Neuronal stem cell (in vitro differentiated cells): ENCODE results near the gene EPB41L5.
"Not testable (repeated sequence)": the region's sequence is repeated elsewhere in the genome, so short reads cannot be mapped to it uniquely, and the experiment has no call there.

Source experiments
- DNase-seq: peaks from one replicate; pipeline ENCODE4 v3.0.0-alpha.2; 2013; ENCODE audit warnings: low spot score
- H2AFZ ChIP-seq: one replicate; pipeline ENCODE4 v1.6.1; 2013; ENCODE audit warnings: mild to moderate bottlenecking, low read length, inconsistent platforms
- H2AK5ac ChIP-seq: 2 replicates; pipeline ENCODE4 v1.6.1; 2013; ENCODE audit warnings: low read depth, mild to moderate bottlenecking, inconsistent platforms, low read length, moderate library complexity, mixed read lengths
- H2BK120ac ChIP-seq: 2 replicates; pipeline ENCODE4 v1.6.1; 2013; ENCODE audit warnings: low read depth, mild to moderate bottlenecking, inconsistent platforms, low read length, moderate library complexity, mixed read lengths
- H2BK12ac ChIP-seq: one replicate; pipeline ENCODE4 v1.6.1; 2013; ENCODE audit warnings: low read length, inconsistent platforms
- H2BK15ac ChIP-seq: 2 replicates; pipeline ENCODE4 v1.6.1; 2013; ENCODE audit warnings: mild to moderate bottlenecking, low read length, inconsistent platforms, mixed read lengths
- H2BK5ac ChIP-seq: one replicate; pipeline ENCODE4 v1.6.1; 2013; ENCODE audit warnings: inconsistent platforms, mild to moderate bottlenecking, low read length, moderate library complexity
- H3K14ac ChIP-seq: one replicate; pipeline ENCODE4 v1.6.1; 2013; ENCODE audit warnings: low read length, inconsistent platforms
- H3K18ac ChIP-seq: 2 replicates; pipeline ENCODE4 v1.6.1; 2013; ENCODE audit warnings: low read length, inconsistent platforms
- H3K23ac ChIP-seq: 2 replicates; pipeline ENCODE4 v1.6.1; 2013; ENCODE audit warnings: low read depth, mild to moderate bottlenecking, mixed read lengths, low read length, inconsistent platforms; ENCODE audit not compliant: poor library complexity
- H3K27ac ChIP-seq: replicated peaks from 3 replicates; pipeline ENCODE4 v1.5.1; 2013; ENCODE audit warnings: low read length, inconsistent platforms
- H3K27me3 ChIP-seq, 3 experiments: 2 replicates each; pipeline ENCODE4 v1.6.1; 2013; ENCODE audit warnings: low read length in 3 of 3, mild to moderate bottlenecking in 2 of 3, inconsistent platforms in 1 of 3, low read depth in 1 of 3, mixed read lengths in 1 of 3, moderate library complexity in 1 of 3; ENCODE audit not compliant: control insufficient read depth in 3 of 3, insufficient read depth in 3 of 3
- H3K36me3 ChIP-seq, 2 donors: replicated peaks in 1 of 2; 2 replicates each; pipeline ENCODE4 v1.6.1; 2013; ENCODE audit warnings: low read length in 2 of 2; ENCODE audit not compliant: control insufficient read depth in 2 of 2, insufficient read depth in 2 of 2
- H3K4ac ChIP-seq: 2 replicates; pipeline ENCODE4 v1.6.1; 2013; ENCODE audit warnings: inconsistent platforms, mild to moderate bottlenecking, low read length, moderate library complexity
- H3K4me1 ChIP-seq, 2 donors: 1 replicate in 1 of 2; 2 replicates in 1 of 2; pipeline ENCODE4 v1.6.1; 2013; ENCODE audit warnings: low read length in 2 of 2, low read depth in 1 of 2; ENCODE audit not compliant: control insufficient read depth in 2 of 2, insufficient read depth in 1 of 2
- H3K4me2 ChIP-seq: one replicate; pipeline ENCODE4 v1.6.1; 2013; ENCODE audit warnings: mild to moderate bottlenecking, low read length, inconsistent platforms; ENCODE audit not compliant: insufficient read depth, poor library complexity, severe bottlenecking
- H3K4me3 ChIP-seq, 2 donors: 2 replicates each; pipeline ENCODE4 v1.5.1; 2013; ENCODE audit warnings: low read length in 2 of 2, mild to moderate bottlenecking in 2 of 2, inconsistent platforms in 1 of 2, moderate library complexity in 1 of 2
- H3K79me1 ChIP-seq: one replicate; pipeline ENCODE4 v1.6.1; 2013; ENCODE audit warnings: low read depth, mild to moderate bottlenecking, inconsistent platforms, low read length, moderate library complexity
- H3K9ac ChIP-seq: one replicate; pipeline ENCODE4 v1.6.1; 2013; ENCODE audit warnings: mild to moderate bottlenecking, low read depth, low read length, inconsistent platforms; ENCODE audit not compliant: poor library complexity
- H3K9me3 ChIP-seq, 2 donors: replicated peaks in 1 of 2; 2 replicates each; pipeline versions ENCODE3 to v1.6.1; 2013; ENCODE audit warnings: low read length in 2 of 2, mild to moderate bottlenecking in 2 of 2, inconsistent platforms in 1 of 2, low read depth in 1 of 2, mixed read lengths in 1 of 2, moderate library complexity in 1 of 2; ENCODE audit not compliant: control insufficient read depth in 2 of 2, insufficient read depth in 1 of 2
- H4K8ac ChIP-seq: one replicate; pipeline ENCODE4 v1.6.1; 2013; ENCODE audit warnings: low read depth, mild to moderate bottlenecking, inconsistent platforms, low read length, moderate library complexity
- H4K91ac ChIP-seq: one replicate; pipeline ENCODE4 v1.6.1; 2013; ENCODE audit warnings: low read length, low read depth, mild to moderate bottlenecking, inconsistent platforms; ENCODE audit not compliant: poor library complexity
- WGBS, 2 donors: extraction: QIAGEN DNeasy Blood & Tissue Kit; methylation state at CpG; one replicate each; pipeline ENCODE4 v1.1.7; 2013; ENCODE audit warnings: missing lambda C conversion rate in 2 of 2, mixed read lengths in 1 of 2; ENCODE audit not compliant: insufficient read length in 2 of 2, insufficient replicate concordance in 1 of 2; ENCODE audit errors: extremely low coverage in 2 of 2; 5-methylcytosine and 5-hydroxymethylcytosine counted together

Gene EPB41L5

DNA sequence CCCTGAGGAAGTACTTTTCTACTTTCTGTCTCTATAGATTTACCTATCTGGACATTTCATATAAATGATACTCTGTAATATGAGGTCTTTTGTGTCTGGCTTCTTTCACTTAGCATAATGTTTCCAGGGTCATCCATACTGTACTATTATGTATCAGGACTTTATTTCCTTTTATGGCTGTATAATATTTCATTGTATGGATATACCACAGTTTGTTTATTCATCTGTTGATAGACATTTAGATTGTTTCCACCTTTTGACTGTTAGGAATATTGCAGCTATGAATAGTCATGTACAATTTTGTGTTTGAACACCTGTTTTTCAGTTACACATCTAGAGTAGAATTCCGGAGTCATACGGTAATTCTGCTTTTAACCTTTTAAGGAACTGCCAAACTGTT lies 136.5 kb downstream of the EPB41L5 start:
- Histone ChIP-seq H3K4me1 (no peaks in the 10 kb centered on the region), H2BK120ac (no peak overlapping the region)

DNA sequence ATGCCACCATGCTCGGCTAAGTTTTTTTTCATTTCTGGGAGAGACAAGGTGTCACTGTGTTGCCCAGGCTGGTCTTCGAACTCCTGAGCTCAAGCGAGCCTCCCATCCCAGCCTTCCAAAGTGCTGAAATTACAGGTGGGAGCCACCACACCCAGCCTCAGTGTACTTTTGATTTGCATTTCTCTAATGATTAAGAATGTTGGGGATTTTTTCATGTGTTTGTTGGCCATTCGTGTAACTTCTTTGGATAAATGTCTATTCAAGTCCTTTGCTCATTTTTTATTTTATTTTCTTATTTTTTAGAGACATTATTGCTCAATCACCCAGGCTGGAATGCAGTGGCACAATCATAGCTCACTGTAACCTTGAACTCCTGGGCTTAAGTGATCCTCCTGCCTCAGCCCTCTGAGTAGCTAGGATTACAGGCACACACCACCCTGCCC lies 137.2 kb downstream of the EPB41L5 start:
- no CpG with 5 or more reads among the region's 4 CpGs for WGBS, 2 donors
- H3K23ac ChIP-seq = no peak overlapping the region
- no peak overlapping the region for H2AFZ ChIP-seq
- no peak overlapping the region for H3K18ac ChIP-seq
- no peaks in the 10 kb centered on the region for H3K4me1 ChIP-seq
- no peak overlapping the region for H2BK15ac ChIP-seq
- no peak overlapping the region for H3K9ac ChIP-seq
- peaks cover 3 to 30% of the 10 kb centered on the region in 2 donors for H3K9me3 ChIP-seq
- no peaks in the 10 kb centered on the region for H3K27me3 ChIP-seq
- no peak overlapping the region for H2BK5ac ChIP-seq
- no peak overlapping the region for H3K14ac ChIP-seq
- H3K4me2 ChIP-seq = no peak overlapping the region
- no peak overlapping the region for H2BK12ac ChIP-seq
- H3K79me1 ChIP-seq = no peaks in the 10 kb centered on the region
- H3K27ac ChIP-seq = no peak overlapping the region
- DNase-seq = no peak
- no peak overlapping the region for H4K8ac ChIP-seq
- no peak overlapping the region for H3K4ac ChIP-seq
- no peak overlapping the region for H4K91ac ChIP-seq
- H3K4me3 ChIP-seq = no peak overlapping the region
- H2BK120ac ChIP-seq = no peak overlapping the region
- peaks cover 5 to 40% of the 10 kb centered on the region in 2 donors for H3K36me3 ChIP-seq
- no peak overlapping the region for H2AK5ac ChIP-seq

More for the DNA sequence above, 136.5 kb downstream of the EPB41L5 start:
- Histone ChIP-seq H3K27ac (no peak overlapping the region), H3K9me3 (peaks cover 3 to 26% of the 10 kb centered on the region in 2 donors), H3K4me2 (no peak overlapping the region), H3K18ac (no peak overlapping the region), H2AK5ac (no peak overlapping the region), H3K23ac (no peak overlapping the region), H2BK15ac (no peak overlapping the region), H3K4me3 (no peak overlapping the region), H3K4ac (no peak overlapping the region), H3K9ac (no peak overlapping the region), H4K8ac (no peak overlapping the region), H3K79me1 (no peaks in the 10 kb centered on the region), H2AFZ (no peak overlapping the region), H3K36me3 (peaks cover 5 to 44% of the 10 kb centered on the region in 2 donors), H3K27me3 (no peaks in the 10 kb centered on the region), H2BK5ac (no peak overlapping the region), H3K14ac (no peak overlapping the region), H2BK12ac (no peak overlapping the region), H4K91ac (no peak overlapping the region)
- DNase-seq = no peak
- WGBS, 2 donors = no CpG with 5 or more reads among the region's 2 CpGs

DNA sequence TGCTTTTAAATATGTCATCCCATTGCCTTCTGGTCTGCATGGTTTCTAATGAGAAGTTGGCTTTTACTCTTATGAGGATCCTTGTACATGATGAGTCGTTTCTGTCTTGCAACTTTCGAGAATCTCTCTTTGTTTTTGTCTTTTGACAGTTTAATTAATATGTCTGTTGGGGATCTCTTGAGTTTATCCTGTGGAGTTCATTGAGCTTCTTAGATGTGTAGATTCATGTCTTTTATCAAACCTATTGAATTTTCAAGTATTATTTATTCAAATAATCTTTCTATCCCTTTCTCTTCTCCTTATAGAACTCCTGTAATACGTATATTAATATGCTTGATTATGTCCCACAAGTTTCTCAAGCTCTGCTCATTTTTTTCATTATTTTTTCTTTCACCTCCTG lies 142.4 kb downstream of the EPB41L5 start:
- no peak overlapping the region for H3K4me2 ChIP-seq
- no peak overlapping the region for H3K27ac ChIP-seq
- H3K14ac ChIP-seq = no peak overlapping the region
- no peaks in the 10 kb centered on the region for H3K27me3 ChIP-seq
- no peak overlapping the region for H3K4ac ChIP-seq
- no peaks in the 10 kb centered on the region for H3K79me1 ChIP-seq
- H2AK5ac ChIP-seq = no peak overlapping the region
- no peak overlapping the region for H4K8ac ChIP-seq
- H3K18ac ChIP-seq = no peak overlapping the region
- peaks cover 7 to 25% of the 10 kb centered on the region in 2 donors for H3K36me3 ChIP-seq
- no peak overlapping the region for H3K23ac ChIP-seq
- H3K9ac ChIP-seq = no peak overlapping the region
- peaks cover 11 to 42% of the 10 kb centered on the region in 2 donors for H3K9me3 ChIP-seq
- H2AFZ ChIP-seq = no peak overlapping the region
- no peak overlapping the region for H2BK15ac ChIP-seq
- no peak for DNase-seq
- H2BK12ac ChIP-seq = no peak overlapping the region
- H3K4me3 ChIP-seq = no peak overlapping the region
- H3K4me1 ChIP-seq = no peaks in the 10 kb centered on the region
- no peak overlapping the region for H2BK120ac ChIP-seq
- WGBS, 2 donors = no CpG with 5 or more reads among the region's 3 CpGs
- no peak overlapping the region for H2BK5ac ChIP-seq
- H4K91ac ChIP-seq = no peak overlapping the region

DNA sequence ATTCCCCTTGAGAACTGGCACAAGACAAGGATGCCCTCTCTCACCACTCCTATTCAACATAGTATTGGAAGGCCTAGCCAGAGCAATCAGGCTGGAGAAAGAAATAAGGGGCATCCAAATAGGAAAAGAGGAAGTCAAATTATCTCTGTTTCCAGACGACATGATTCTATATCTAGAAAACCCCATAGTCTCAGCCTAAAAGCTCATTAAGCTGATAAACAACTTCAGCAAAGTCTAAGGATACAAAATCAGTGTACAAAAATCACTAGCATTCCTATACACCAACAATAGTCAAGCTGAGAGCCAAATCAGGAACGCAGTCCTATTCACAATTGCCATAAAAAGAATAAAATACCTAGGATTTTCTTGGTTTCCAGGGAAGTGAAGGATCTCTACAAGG lies 145.8 kb downstream of the EPB41L5 start:
- H3K27ac ChIP-seq, H3K18ac ChIP-seq, H2BK120ac ChIP-seq, H4K8ac ChIP-seq, H4K91ac ChIP-seq, H2AFZ ChIP-seq, H2BK12ac ChIP-seq, H3K4ac ChIP-seq, H3K79me1 ChIP-seq, H3K9ac ChIP-seq, H3K4me2 ChIP-seq, DNase-seq, H2BK5ac ChIP-seq, H3K27me3 ChIP-seq, H3K23ac ChIP-seq, H2AK5ac ChIP-seq, H2BK15ac ChIP-seq, H3K4me3 ChIP-seq, H3K4me1 ChIP-seq, H3K14ac ChIP-seq: not testable (repeated sequence)
- peaks cover 11 to 27% of the 10 kb centered on the region in 2 donors for H3K9me3 ChIP-seq
- H3K36me3 ChIP-seq = peaks cover 7 to 42% of the 10 kb centered on the region in 2 donors
- WGBS, 2 donors = no CpG with 5 or more reads among the region's 2 CpGs
